Liver (tissue), 9 donors: Measurements from ENCODE around the gene CDS1. TPM values are rescaled to one million over a fixed set of nuclear protein-coding genes. Genes with fewer than 3 reads are reported as not detected.

Experiments used
- DNase-seq: peaks from one replicate; pipeline ENCODE4 v3.0.0-alpha.2; 2017; ENCODE audit warnings: low spot score
- H3K27ac ChIP-seq, 2 donors: one replicate each; pipeline ENCODE4 v1.7.0; 2013; ENCODE audit warnings: inconsistent platforms in 2 of 2, low read length in 2 of 2, control low read depth in 1 of 2, low read depth in 1 of 2, mild to moderate bottlenecking in 1 of 2
- H3K27me3 ChIP-seq, 4 donors: one replicate each; pipeline versions ENCODE4 v1.6.1 to v1.7.0; 2013; ENCODE audit warnings: low read length in 3 of 4, inconsistent platforms in 1 of 4, mild to moderate bottlenecking in 1 of 4, moderate library complexity in 1 of 4; ENCODE audit not compliant: control insufficient read depth in 4 of 4, insufficient read depth in 4 of 4
- H3K36me3 ChIP-seq, 4 donors: one replicate each; pipeline versions ENCODE4 v1.6.1 to v1.7.0; 2013; ENCODE audit warnings: low read length in 3 of 4, mild to moderate bottlenecking in 3 of 4, low read depth in 1 of 4, moderate library complexity in 1 of 4; ENCODE audit not compliant: control insufficient read depth in 4 of 4, insufficient read depth in 3 of 4
- H3K4me1 ChIP-seq, 4 donors: one replicate each; pipeline versions ENCODE4 v1.6.1 to v1.7.0; 2013; ENCODE audit warnings: low read length in 3 of 4, mild to moderate bottlenecking in 3 of 4, moderate library complexity in 1 of 4; ENCODE audit not compliant: control insufficient read depth in 4 of 4, insufficient read depth in 4 of 4
- H3K4me3 ChIP-seq, 3 donors: one replicate each; pipeline versions ENCODE4 v1.6.1 to v1.7.0; 2013; ENCODE audit warnings: low read length in 3 of 3, control low read depth in 1 of 3, low read depth in 1 of 3, mild to moderate bottlenecking in 1 of 3
- H3K9ac ChIP-seq, 2 donors: one replicate each; pipeline ENCODE4 v1.7.0; 2013; ENCODE audit warnings: low read length in 2 of 2, mild to moderate bottlenecking in 2 of 2, moderate library complexity in 2 of 2, control low read depth in 1 of 2, low read depth in 1 of 2
- H3K9me3 ChIP-seq, 4 donors: one replicate each; pipeline versions ENCODE4 v1.6.1 to v1.7.0; 2013; ENCODE audit warnings: low read length in 3 of 4; ENCODE audit not compliant: control insufficient read depth in 4 of 4
- ATF3 ChIP-seq: IDR thresholded peaks from 2 replicates; pipeline ENCODE4 v1.6.1; 2016; ENCODE audit warnings: antibody characterized with exemption
- CTCF ChIP-seq: fragments of 150-350 bp; IDR thresholded peaks from 2 replicates; pipeline ENCODE4 v1.5.1; 2017; ENCODE audit warnings: improper control_type of control experiment, low read depth, low read length; ENCODE audit not compliant: missing input control
- EGR1 ChIP-seq, 2 donors: IDR thresholded peaks; 2 replicates each; pipeline ENCODE4 v1.6.1; 2016 to 2018; ENCODE audit warnings: antibody characterized with exemption in 2 of 2, low read depth in 2 of 2
- FOXA1 ChIP-seq: IDR thresholded peaks from 2 replicates; pipeline ENCODE4 v1.6.1; 2016; ENCODE audit warnings: antibody characterized with exemption
- FOXA2 ChIP-seq: IDR thresholded peaks from 2 replicates; pipeline ENCODE4 v1.6.1; 2016; ENCODE audit warnings: antibody characterized with exemption
- GABPA ChIP-seq, 2 donors: IDR thresholded peaks in 1 of 2; conservative IDR thresholded peaks in 1 of 2; 2 replicates each; pipeline ENCODE4 v1.6.1; 2016; ENCODE audit warnings: antibody characterized with exemption in 2 of 2, mild to moderate bottlenecking in 1 of 2, moderate library complexity in 1 of 2
- HNF4A ChIP-seq, 2 donors: conservative IDR thresholded peaks; 2 replicates each; pipeline ENCODE4 v1.6.1; 2016; ENCODE audit warnings: antibody characterized with exemption in 2 of 2, mild to moderate bottlenecking in 2 of 2
- HNF4G ChIP-seq: IDR thresholded peaks from 2 replicates; pipeline ENCODE4 v1.6.1; 2016; ENCODE audit warnings: antibody characterized with exemption
- JUND ChIP-seq, 2 donors: IDR thresholded peaks; 2 replicates each; pipeline ENCODE4 v1.6.1; 2016; ENCODE audit warnings: antibody characterized with exemption in 2 of 2
- MAX ChIP-seq: IDR thresholded peaks from 2 replicates; pipeline ENCODE4 v1.6.1; 2016; ENCODE audit warnings: antibody characterized with exemption
- NR2F2 ChIP-seq: IDR thresholded peaks from 2 replicates; pipeline ENCODE4 v1.6.1; 2016; ENCODE audit warnings: antibody characterized with exemption
- REST ChIP-seq: IDR thresholded peaks from 2 replicates; pipeline ENCODE4 v1.6.1; 2016; ENCODE audit warnings: antibody characterized with exemption, mild to moderate bottlenecking
- RXRA ChIP-seq, 2 donors: IDR thresholded peaks; 2 replicates each; pipeline ENCODE4 v1.6.1; 2017 to 2018; ENCODE audit warnings: antibody characterized with exemption in 2 of 2, mild to moderate bottlenecking in 1 of 2
- SP1 ChIP-seq: IDR thresholded peaks from 2 replicates; pipeline ENCODE4 v1.6.1; 2018; ENCODE audit warnings: antibody characterized with exemption, mild to moderate bottlenecking
- TAF1 ChIP-seq: conservative IDR thresholded peaks from 2 replicates; pipeline ENCODE4 v1.6.1; 2016; ENCODE audit warnings: antibody characterized with exemption, mild to moderate bottlenecking
- YY1 ChIP-seq: IDR thresholded peaks from 2 replicates; pipeline ENCODE4 v1.6.1; 2016; ENCODE audit warnings: antibody characterized with exemption, mild to moderate bottlenecking
- ZBTB33 ChIP-seq: IDR thresholded peaks from 2 replicates; pipeline ENCODE4 v1.6.1; 2016; ENCODE audit warnings: antibody characterized with exemption
- WGBS: extraction: QIAGEN DNeasy Blood & Tissue Kit; methylation state at CpG from one replicate; pipeline ENCODE4 v1.1.7; 2013; 5-methylcytosine and 5-hydroxymethylcytosine counted together
- polyA plus RNA-seq, 2 donors: library from polyadenylated mRNA; stranded (reverse) in 1 of 2; unstranded in 1 of 2; fragments of 200-250 nt in 1 of 2; fragments of >200 nt in 1 of 2; fragmentation: Nextera tagmentation in 1 of 2; extraction: Ambion mirVana in 1 of 2; gene quantifications; one replicate each; pipeline versions ENCODE4 v1.2.1 to v1.2.3, GENCODE V29; 2013 to 2015
- total RNA-seq, 2 donors: library from RNA; depleted of rRNA; stranded (reverse); fragments of >200 nt; gene quantifications; one replicate each; pipeline ENCODE4 v1.2.3, GENCODE V29; 2014
- donor health status: healthy.
- donor health status: healthy.
- donor health status: healthy.
- donor health status: healthy.
- donor health status: healthy.

CDS1 gene
- total and polyA plus RNA-seq, 4 donors = 0.56 to 3.6 (median 0.78) TPM

GRCh38 chr4:84678976-84679744 lies 96.2 kb downstream of the CDS1 start:
- Histone ChIP-seq H3K27me3 (no peaks in the 10 kb centered on the region), H3K27ac (no peak overlapping the region), H3K4me3 (no peak overlapping the region), H3K9me3 (no peaks in the 10 kb centered on the region), H3K9ac (no peak overlapping the region), H3K36me3 (peaks cover 9 to 61% (median 43%) of the 10 kb centered on the region in 4 donors), H3K4me1 (no peaks in the 10 kb centered on the region)
- 96% methylated on average over 14 of the region's 14 CpGs for WGBS
- DNase-seq = no peak
- no peak for TF ChIP-seq MAX
- no peak for TF ChIP-seq SP1
- no peak for TF ChIP-seq ZBTB33
- TF ChIP-seq CTCF = no peak
- TF ChIP-seq NR2F2 = no peak
- no peak for TF ChIP-seq HNF4G
- TF ChIP-seq REST = no peak
- TF ChIP-seq JUND (IDR thresholded peaks at IDR 0.05) = no peak
- no peak for TF ChIP-seq YY1
- TF ChIP-seq HNF4A (conservative IDR thresholded peaks at IDR 0.05) = no peak
- no peak for TF ChIP-seq RXRA (IDR thresholded peaks at IDR 0.05)
- no peak for TF ChIP-seq FOXA1
- TF ChIP-seq TAF1 = no peak
- no peak for TF ChIP-seq EGR1 (IDR thresholded peaks at IDR 0.05; ENCODE audit: low read depth in 2 of 2)
- no peak for TF ChIP-seq ATF3
- no peak for TF ChIP-seq FOXA2
- TF ChIP-seq GABPA (IDR thresholded peaks at IDR 0.05 in 1 of 2, conservative IDR thresholded peaks at IDR 0.05 in 1 of 2) = no peak
